ENCODE data around the gene JAKMIP1. TPM values are rescaled to one million over a fixed set of nuclear protein-coding genes. Genes with fewer than 3 reads are reported as not detected.
A peak's percentile ranks its signal among the peaks of the same experiment; 100 is the strongest.
"Not testable (repeated sequence)": the region's sequence is repeated elsewhere in the genome, so short reads cannot be mapped to it uniquely, and the experiment has no call there.

JAKMIP1 gene
- total RNA-seq, 1 donor from 2014 or later = 28.9 TPM

- DNase-seq (ENCODE audit: low spot score in 2 of 2) (no peak), FAIRE-seq (no peak)
Measured at GRCh38 chr4:6002492-6002833, 197.9 kb downstream of the JAKMIP1 start.

GRCh38 chr4:6001680-6002491 is 198.5 kb downstream of the JAKMIP1 start:
- no peak for DNase-seq (ENCODE audit: low spot score in 2 of 2)
- FAIRE-seq = no peak

- FAIRE-seq = no peak
- DNase-seq (ENCODE audit: low spot score in 2 of 2) = no peak
Measured at GRCh38 chr4:5999830-6000365, 200.5 kb downstream of the JAKMIP1 start.

GRCh38 chr4:5999356-5999755 is 201.0 kb downstream of the JAKMIP1 start:
- DNase-seq (ENCODE audit: low spot score in 2 of 2) = no peak
- FAIRE-seq = no peak

GRCh38 chr4:5998333-5998936 is 201.9 kb downstream of the JAKMIP1 start:
- FAIRE-seq = no peak
- peak; percentile 56 to 80 for DNase-seq (ENCODE audit: low spot score in 2 of 2)

- no peak for DNase-seq (ENCODE audit: low spot score in 2 of 2)
Measured at GRCh38 chr4:5996641-5997040, 203.7 kb downstream of the JAKMIP1 start.

GRCh38 chr4:5995901-5996623 is 204.3 kb downstream of the JAKMIP1 start:
- no peak for DNase-seq (ENCODE audit: low spot score in 2 of 2)
- FAIRE-seq = no peak

More at GRCh38 chr4:5996641-5997040, 203.7 kb downstream of the JAKMIP1 start:
- no peak for FAIRE-seq

GRCh38 chr4:5993876-5994811 is 206.2 kb downstream of the JAKMIP1 start:
- DNase-seq (ENCODE audit: low spot score in 2 of 2) = no peak
- no peak for FAIRE-seq

GRCh38 chr4:5993346-5993745 is 207.0 kb downstream of the JAKMIP1 start:
- FAIRE-seq; DNase-seq (ENCODE audit: low spot score in 2 of 2): not testable (repeated sequence)

- FAIRE-seq (no peak), DNase-seq (ENCODE audit: low spot score in 2 of 2) (no peak)
Measured at GRCh38 chr4:5992828-5993321, 207.5 kb downstream of the JAKMIP1 start.

- DNase-seq (ENCODE audit: low spot score in 2 of 2) (no peak), FAIRE-seq (no peak)
Measured at GRCh38 chr4:5992171-5992827, 208.1 kb downstream of the JAKMIP1 start.

- FAIRE-seq (no peak), DNase-seq (ENCODE audit: low spot score in 2 of 2) (no peak)
Measured at GRCh38 chr4:5991405-5991804, 208.9 kb downstream of the JAKMIP1 start.

GRCh38 chr4:5990446-5991160 is 209.7 kb downstream of the JAKMIP1 start:
- DNase-seq (ENCODE audit: low spot score in 2 of 2) = no peak
- FAIRE-seq = no peak

- no peak for DNase-seq (ENCODE audit: low spot score in 2 of 2)
- FAIRE-seq = no peak
Measured at GRCh38 chr4:5989236-5990225, 210.8 kb downstream of the JAKMIP1 start.

- FAIRE-seq (no peak), DNase-seq (ENCODE audit: low spot score in 2 of 2) (no peak)
Measured at GRCh38 chr4:5988086-5988845, 212.1 kb downstream of the JAKMIP1 start.

GRCh38 chr4:5984843-5985242 is 215.5 kb downstream of the JAKMIP1 start:
- no peak for DNase-seq (ENCODE audit: low spot score in 2 of 2)
- FAIRE-seq = no peak

Measured in frontal cortex (tissue), 4 donors.